Spleen (tissue), 11 donors: ENCODE measurements around the gene SHISA6. TPM values are rescaled to one million over a fixed set of nuclear protein-coding genes. Genes with fewer than 3 reads are reported as not detected.
"Not testable (repeated sequence)": the region's sequence is repeated elsewhere in the genome, so short reads cannot be mapped to it uniquely, and the experiment has no call there.

ENCODE experiments used
- DNase-seq: peaks from one replicate; pipeline ENCODE4 v3.0.0-alpha.2; 2020
- H3K27ac ChIP-seq, 8 donors: fragments of 200-600 bp; sonication (generic) in 7 of 8; 1 replicate in 4 of 8; 2 replicates in 4 of 8; pipeline versions ENCODE4 v1.5.0 to v1.8.0; 2016 to 2021; ENCODE audit warnings: inconsistent platforms in 4 of 8, mild to moderate bottlenecking in 4 of 8, moderate library complexity in 1 of 8
- H3K27me3 ChIP-seq, 7 donors: fragments of 200-600 bp; sonication (generic) in 6 of 7; replicated peaks in 1 of 7; 1 replicate in 4 of 7; 2 replicates in 3 of 7; pipeline versions ENCODE4 v1.5.0 to v1.8.0; 2016 to 2021; ENCODE audit warnings: inconsistent platforms in 3 of 7, mild to moderate bottlenecking in 1 of 7
- H3K36me3 ChIP-seq, 6 donors: fragments of 200-600 bp; sonication (generic) in 5 of 6; 1 replicate in 4 of 6; 2 replicates in 2 of 6; pipeline versions ENCODE4 v1.5.0 to v1.8.0; 2016 to 2021; ENCODE audit warnings: inconsistent platforms in 2 of 6
- H3K4me1 ChIP-seq, 6 donors: fragments of 200-600 bp; sonication (generic) in 5 of 6; 1 replicate in 3 of 6; 2 replicates in 3 of 6; pipeline versions ENCODE4 v1.5.0 to v1.8.0; 2016 to 2021; ENCODE audit warnings: inconsistent platforms in 3 of 6
- H3K4me3 ChIP-seq, 8 donors: fragments of 200-600 bp; sonication (generic) in 7 of 8; 1 replicate in 4 of 8; 2 replicates in 4 of 8; pipeline versions ENCODE4 v1.5.0 to v1.8.0; 2016 to 2021; ENCODE audit warnings: inconsistent platforms in 4 of 8, mild to moderate bottlenecking in 4 of 8, moderate library complexity in 2 of 8
- H3K9me3 ChIP-seq, 8 donors: fragments of 200-600 bp; sonication (generic) in 7 of 8; 1 replicate in 4 of 8; 2 replicates in 4 of 8; pipeline versions ENCODE4 v1.5.0 to v1.8.0; 2016 to 2021; ENCODE audit warnings: inconsistent platforms in 4 of 8
- POLR2A ChIP-seq, 3 donors: fragments of 450-650 bp; IDR thresholded peaks; one replicate each; pipeline ENCODE4 v1.5.1; 2017; ENCODE audit warnings: antibody characterized with exemption in 3 of 3, mild to moderate bottlenecking in 1 of 3
- POLR2AphosphoS5 ChIP-seq, 3 donors: sonication (generic); formaldehyde crosslinking; IDR thresholded peaks; one replicate each; pipeline ENCODE4 v1.5.1; 2017; ENCODE audit warnings: antibody characterized with exemption in 3 of 3
- WGBS, 5 donors: extraction: QIAGEN DNeasy Blood & Tissue Kit in 3 of 5; methylation state at CpG; one replicate each; pipeline versions ENCODE4 v1.1.5 to v1.1.7; 2013 to 2018; 5-methylcytosine and 5-hydroxymethylcytosine counted together
- intact Hi-C: fragments of 100-400 bp; cut with DNase I; formaldehyde crosslinking; loops from one replicate; pipeline ENCODE4 v1.15.0; 2023; ENCODE audit warnings: low total_unique reads
- polyA plus RNA-seq, 3 donors: library from polyadenylated mRNA; stranded (reverse); fragments of 200-250 nt; gene quantifications; one replicate each; pipeline ENCODE4 v1.2.1, GENCODE V29; 2013
- total RNA-seq, 7 donors: library from RNA; depleted of rRNA in 3 of 7; stranded (reverse); fragments of >200 nt in 3 of 7; fragmentation: NEBNext Ultra II Directional in 4 of 7; extraction: Animal tissue kit (Norgen Biotek cat#: 25700) in 4 of 7; gene quantifications; one replicate each; pipeline versions ENCODE4 v1.1.0 to v1.2.1, GENCODE V29; 2016 to 2021
- TF ChIP-seq, protein P1 (sequence below), 11 experiments: fragments of 200-600 bp in 7 of 11; fragments of 450-650 bp in 4 of 11; sonication (generic) in 4 of 11; IDR thresholded peaks in 8 of 11; conservative IDR thresholded peaks in 3 of 11; 1 replicate in 7 of 11; 2 replicates in 4 of 11; pipeline versions ENCODE4 v1.4.0 to v1.8.0; 2016 to 2021; ENCODE audit warnings: antibody characterized with exemption in 11 of 11, inconsistent platforms in 4 of 11, mild to moderate bottlenecking in 1 of 11
- donor health status: healthy with polysubstance abuse.
- donor health status: DM: no; HTN: no; CAD: no; lungs with moderate emphysema.
- donor health status: DM: no; HTN: no; CAD: no.
- donor health status: Bipolar disorder and iron deficiency.
- donor health status: healthy.
- donor health status: DM: no; HTN: no; CAD: no.
- donor health status: DM: yes; HTN: yes; CAD: no.

The SHISA6 gene
- total and polyA plus RNA-seq, 10 donors: under 0.01 to 0.35 (median 0.10) TPM; not detected in 3

DNA sequence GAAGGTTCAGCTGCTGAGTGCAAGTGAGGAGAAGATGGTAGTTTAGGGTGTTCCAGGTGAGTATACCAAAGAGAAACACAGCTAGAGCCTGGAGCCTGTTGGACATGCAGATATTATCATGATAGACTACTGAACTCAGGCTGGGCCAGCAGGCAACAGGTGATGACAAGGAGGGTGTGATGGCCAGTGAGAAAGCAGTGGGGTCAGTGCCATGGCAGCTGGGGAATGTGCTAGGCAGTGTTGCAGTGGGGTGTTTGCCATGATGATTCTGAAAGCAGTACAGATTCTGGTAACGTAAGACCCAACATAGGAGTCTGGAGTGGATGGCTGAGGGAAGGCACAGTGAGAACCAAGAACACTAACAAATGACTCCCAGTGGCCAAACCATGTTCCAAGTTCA, 57.4 kb downstream of the SHISA6 start:
- 67 to 95% (median 81%) methylated on average over 1 of the region's 1 CpG for WGBS, 5 donors
- H3K9me3 ChIP-seq: peaks cover 0 to under 1% (median 0%) of the 10 kb centered on the region in 8 donors
- no peaks in the 10 kb centered on the region for H3K36me3 ChIP-seq
- DNase-seq: no peak
- H3K27ac ChIP-seq: no peak overlapping the region
- TF ChIP-seq, protein P1, sequence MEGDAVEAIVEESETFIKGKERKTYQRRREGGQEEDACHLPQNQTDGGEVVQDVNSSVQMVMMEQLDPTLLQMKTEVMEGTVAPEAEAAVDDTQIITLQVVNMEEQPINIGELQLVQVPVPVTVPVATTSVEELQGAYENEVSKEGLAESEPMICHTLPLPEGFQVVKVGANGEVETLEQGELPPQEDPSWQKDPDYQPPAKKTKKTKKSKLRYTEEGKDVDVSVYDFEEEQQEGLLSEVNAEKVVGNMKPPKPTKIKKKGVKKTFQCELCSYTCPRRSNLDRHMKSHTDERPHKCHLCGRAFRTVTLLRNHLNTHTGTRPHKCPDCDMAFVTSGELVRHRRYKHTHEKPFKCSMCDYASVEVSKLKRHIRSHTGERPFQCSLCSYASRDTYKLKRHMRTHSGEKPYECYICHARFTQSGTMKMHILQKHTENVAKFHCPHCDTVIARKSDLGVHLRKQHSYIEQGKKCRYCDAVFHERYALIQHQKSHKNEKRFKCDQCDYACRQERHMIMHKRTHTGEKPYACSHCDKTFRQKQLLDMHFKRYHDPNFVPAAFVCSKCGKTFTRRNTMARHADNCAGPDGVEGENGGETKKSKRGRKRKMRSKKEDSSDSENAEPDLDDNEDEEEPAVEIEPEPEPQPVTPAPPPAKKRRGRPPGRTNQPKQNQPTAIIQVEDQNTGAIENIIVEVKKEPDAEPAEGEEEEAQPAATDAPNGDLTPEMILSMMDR (IDR thresholded peaks at IDR 0.05 in 8 of 11, conservative IDR thresholded peaks at IDR 0.05 in 3 of 11): no peak
- TF ChIP-seq POLR2A (IDR thresholded peaks at IDR 0.05) (no peak), POLR2AphosphoS5 (IDR thresholded peaks at IDR 0.05) (no peak)
- H3K27me3 ChIP-seq: no peaks in the 10 kb centered on the region
- H3K4me3 ChIP-seq: no peak overlapping the region
- intact Hi-C loops: no loop called here
- H3K4me1 ChIP-seq: no peaks in the 10 kb centered on the region

DNA sequence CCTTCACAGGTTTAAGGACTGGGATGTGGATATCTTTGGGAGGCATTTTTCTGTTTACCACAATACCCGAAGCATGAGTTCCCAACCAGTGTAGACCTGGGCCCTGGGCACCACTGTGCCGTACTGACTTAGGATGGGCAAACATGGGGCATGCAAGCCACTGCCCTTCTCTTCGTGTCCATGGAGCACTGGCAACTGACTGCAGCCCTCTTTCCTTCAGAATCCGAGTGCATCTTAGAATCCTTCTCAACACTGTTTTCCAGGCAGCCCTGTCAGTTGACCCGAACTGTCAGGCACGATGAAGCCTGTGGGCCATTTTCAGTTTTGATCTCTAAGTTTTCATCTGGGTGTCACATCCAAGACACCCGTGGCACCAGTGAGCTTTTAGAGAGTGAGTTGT, 59.2 kb downstream of the SHISA6 start:
- DNase-seq: no peak
- TF ChIP-seq POLR2A (IDR thresholded peaks at IDR 0.05): no peak
- TF ChIP-seq, protein P1 (IDR thresholded peaks at IDR 0.05 in 8 of 11, conservative IDR thresholded peaks at IDR 0.05 in 3 of 11): no peak
- no peak for TF ChIP-seq POLR2AphosphoS5 (IDR thresholded peaks at IDR 0.05)
- H3K4me3 ChIP-seq: no peak overlapping the region
- peaks cover 0 to 12% (median 0%) of the 10 kb centered on the region in 8 donors for H3K9me3 ChIP-seq
- no peak overlapping the region for H3K27ac ChIP-seq
- H3K4me1 ChIP-seq: no peaks in the 10 kb centered on the region
- WGBS, 5 donors: 81 to 89% (median 86%) methylated on average over 7 of the region's 7 CpGs
- intact Hi-C loops: no loop called here
- H3K27me3 ChIP-seq: peaks cover 0 to 5% (median 0%) of the 10 kb centered on the region in 7 donors
- no peaks in the 10 kb centered on the region for H3K36me3 ChIP-seq

DNA sequence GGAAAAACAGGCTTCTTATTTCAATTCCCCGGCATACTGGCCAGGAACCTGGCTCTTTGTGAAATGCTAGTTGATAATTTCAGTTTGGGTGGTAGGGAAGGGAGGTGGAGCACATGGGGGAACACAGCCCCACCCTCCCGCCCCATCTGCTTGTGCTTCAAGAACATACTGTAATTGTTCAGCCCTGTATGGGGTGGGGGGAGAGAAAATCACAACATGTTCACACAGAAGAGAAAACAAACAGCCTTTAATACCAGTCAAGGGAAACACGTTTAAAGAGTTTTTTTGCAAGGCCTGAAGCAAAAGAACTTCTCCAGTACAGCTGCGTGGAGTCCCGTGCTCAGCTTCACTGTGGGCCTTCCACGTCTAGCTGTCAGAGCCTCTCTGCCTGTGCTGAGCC, 59.7 kb downstream of the SHISA6 start:
- TF ChIP-seq, protein P1 (IDR thresholded peaks at IDR 0.05 in 8 of 11, conservative IDR thresholded peaks at IDR 0.05 in 3 of 11): no peak
- TF ChIP-seq POLR2A (IDR thresholded peaks at IDR 0.05) (no peak), POLR2AphosphoS5 (IDR thresholded peaks at IDR 0.05) (no peak)
- WGBS, 5 donors: 79 to 88% (median 83%) methylated on average over 6 of the region's 6 CpGs
- no peak for DNase-seq
- H3K27ac ChIP-seq: no peak overlapping the region
- H3K9me3 ChIP-seq: peaks cover 0 to 12% (median 0%) of the 10 kb centered on the region in 8 donors
- H3K4me3 ChIP-seq: no peak overlapping the region
- H3K27me3 ChIP-seq: peaks cover 0 to 5% (median 0%) of the 10 kb centered on the region in 7 donors
- H3K4me1 ChIP-seq: no peaks in the 10 kb centered on the region
- no peaks in the 10 kb centered on the region for H3K36me3 ChIP-seq
- intact Hi-C loops: no loop called here

DNA sequence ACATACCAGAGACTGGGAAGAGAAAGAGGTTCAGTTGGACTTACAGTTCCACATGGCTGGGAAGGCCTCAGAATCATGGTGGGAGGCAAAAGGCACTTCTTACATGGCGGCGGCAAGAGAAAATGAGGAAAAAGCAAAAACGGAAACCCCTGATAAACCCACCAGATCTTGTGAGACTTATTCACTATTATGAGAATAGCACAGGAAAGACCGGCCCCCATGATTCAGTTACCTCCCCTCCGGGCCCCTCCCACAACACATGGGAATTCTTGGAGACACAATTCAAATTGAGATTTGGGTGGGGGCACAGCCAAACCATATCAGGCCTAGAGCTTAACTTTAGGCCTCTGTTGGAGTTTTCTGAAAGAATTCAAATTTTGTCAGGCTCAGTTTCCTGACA, 60.9 kb downstream of the SHISA6 start:
- peaks cover 0 to 12% (median 0%) of the 10 kb centered on the region in 8 donors for H3K9me3 ChIP-seq
- H3K4me1 ChIP-seq, intact Hi-C loops, DNase-seq, H3K4me3 ChIP-seq, H3K27me3 ChIP-seq, H3K27ac ChIP-seq, H3K36me3 ChIP-seq: not testable (repeated sequence)
- 90 to 98% (median 96%) methylated on average over 5 of the region's 5 CpGs for WGBS, 5 donors
